GM19467 (cell line): ENCODE results near the gene ACTR2.
"Not testable (repeated sequence)": the region's sequence is repeated elsewhere in the genome, so short reads cannot be mapped to it uniquely, and the experiment has no call there.

Experiments used
- ATAC-seq: cut with Tn5 transposase; IDR thresholded peaks from one replicate; pipeline ENCODE4 v1.9.1; 2021; ENCODE audit warnings: mild to moderate bottlenecking, moderate library complexity; ENCODE audit not compliant: unreplicated experiment

ACTR2 gene

GRCh38 chr2:65227020-65227455 is 593 bp upstream of the ACTR2 start:
- ATAC-seq = peak; percentile 22

- ATAC-seq = no peak
These were observed 676 bp downstream of the ACTR2 start for GRCh38 chr2:65228263-65228750.

- no peak for ATAC-seq
These were observed 3.5 kb downstream of the ACTR2 start for GRCh38 chr2:65231121-65231520.

GRCh38 chr2:65231892-65232477 is 4.4 kb downstream of the ACTR2 start:
- no peak for ATAC-seq

GRCh38 chr2:65232636-65233035 is 5.0 kb downstream of the ACTR2 start:
- no peak for ATAC-seq

GRCh38 chr2:65240657-65241056 is 13.0 kb downstream of the ACTR2 start:
- no peak for ATAC-seq

GRCh38 chr2:65244452-65244851 is 16.8 kb downstream of the ACTR2 start:
- ATAC-seq = not testable (repeated sequence)

- no peak for ATAC-seq
These were observed 25.0 kb downstream of the ACTR2 start for GRCh38 chr2:65252640-65253039.

- no peak for ATAC-seq
These were observed 27.7 kb downstream of the ACTR2 start for GRCh38 chr2:65255356-65255755.

GRCh38 chr2:65256054-65256453 is 28.4 kb downstream of the ACTR2 start:
- ATAC-seq = no peak

GRCh38 chr2:65257866-65258265 is 30.2 kb downstream of the ACTR2 start:
- not testable (repeated sequence) for ATAC-seq

GRCh38 chr2:65261676-65262075 is 34.0 kb downstream of the ACTR2 start:
- ATAC-seq = no peak

- ATAC-seq = no peak
These were observed 35.6 kb downstream of the ACTR2 start for GRCh38 chr2:65263262-65263661.

- ATAC-seq = no peak
These were observed 36.4 kb downstream of the ACTR2 start for GRCh38 chr2:65263986-65264385.

- ATAC-seq = no peak
These were observed 37.4 kb downstream of the ACTR2 start for GRCh38 chr2:65264821-65265670.

- no peak for ATAC-seq
These were observed 38.0 kb downstream of the ACTR2 start for GRCh38 chr2:65265671-65266045.

- ATAC-seq = no peak
These were observed 39.4 kb downstream of the ACTR2 start for GRCh38 chr2:65267008-65267407.

GRCh38 chr2:65268957-65269356 is 41.3 kb downstream of the ACTR2 start:
- no peak for ATAC-seq

- no peak for ATAC-seq
These were observed 45.7 kb downstream of the ACTR2 start for GRCh38 chr2:65273344-65273743.

GRCh38 chr2:65275141-65275915 is 47.7 kb downstream of the ACTR2 start:
- no peak for ATAC-seq

GRCh38 chr2:65276609-65277008 is 49.0 kb downstream of the ACTR2 start:
- ATAC-seq = no peak
